Measurements from ENCODE around the gene LCLAT1.

- TF ChIP-seq CTCF (IDR thresholded peaks at IDR 0.05), result no peak
- no peak for TF ChIP-seq EZH2 (IDR thresholded peaks at IDR 0.05; ENCODE audit: borderline replicate concordance, insufficient read depth, low read depth, low read length, poor library complexity, severe bottlenecking)
These were observed 62.7 kb downstream of the LCLAT1 start for GRCh38 chr2:30509716-30510115.

Measured in B cell (primary cell).